NCI-H345 treated with DMSO at 0.1 percent for 48 hours (cell line): Measurements from ENCODE around the gene MT1F.
"Not testable (repeated sequence)": the region's sequence is repeated elsewhere in the genome, so short reads cannot be mapped to it uniquely, and the experiment has no call there.

Source experiments
- DNase-seq: peaks from one replicate; lab custom pipeline; 2025; ENCODE audit not compliant: unreplicated experiment; lab: John Stamatoyannopoulos, UW

Gene MT1F

GRCh38 chr16:56657555-56658326, at the start of gene MT1F:
Gene MT1F (plus strand): TSS chr16:56657959. CDS start chr16:56658059, 100 bp downstream.
- peak; percentile 7 for DNase-seq

DNA sequence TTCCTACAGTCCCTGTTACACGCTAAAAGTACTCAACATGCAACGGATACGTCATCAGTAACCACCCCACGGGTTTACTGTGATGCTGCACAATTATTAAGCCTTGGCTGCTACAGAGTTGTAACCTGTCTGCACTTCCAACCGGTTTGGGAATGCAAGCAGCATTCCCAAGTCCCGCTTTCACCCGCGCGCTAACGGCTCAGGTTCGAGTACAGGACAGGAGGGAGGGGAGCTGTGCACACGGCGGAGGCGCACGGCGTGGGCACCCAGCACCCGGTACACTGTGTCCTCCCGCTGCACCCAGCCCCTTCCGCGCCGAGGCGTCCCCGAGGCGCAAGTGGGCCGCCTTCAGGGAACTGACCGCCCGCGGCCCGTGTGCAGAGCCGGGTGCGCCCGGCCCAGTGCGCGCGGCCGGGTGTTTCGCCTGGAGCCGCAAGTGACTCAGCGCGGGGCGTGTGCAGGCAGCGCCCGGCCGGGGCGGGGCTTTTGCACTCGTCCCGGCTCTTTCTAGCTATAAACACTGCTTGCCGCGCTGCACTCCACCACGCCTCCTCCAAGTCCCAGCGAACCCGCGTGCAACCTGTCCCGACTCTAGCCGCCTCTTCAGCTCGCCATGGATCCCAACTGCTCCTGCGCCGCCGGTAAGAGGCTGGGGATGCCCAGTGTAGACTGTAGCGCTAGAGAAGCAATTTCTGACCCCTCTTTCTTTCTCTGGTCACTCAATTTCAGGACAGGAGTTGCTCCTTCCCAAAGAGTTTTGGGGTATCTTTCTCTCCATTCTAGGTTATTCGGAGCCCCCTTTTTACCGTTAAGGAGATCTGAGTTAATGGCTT, 49.5 kb upstream of the MT1F start, which contains the start of gene MT2A:
TSS of gene MT2A (plus strand) at position 542 of the 833 bp plus-strand sequence. CDS start at position 614, 72 bp downstream.
- peak; percentile 84 for DNase-seq

GRCh38 chr16:56608876-56609462, 48.8 kb upstream of the MT1F start:
- DNase-seq, result no peak

DNA sequence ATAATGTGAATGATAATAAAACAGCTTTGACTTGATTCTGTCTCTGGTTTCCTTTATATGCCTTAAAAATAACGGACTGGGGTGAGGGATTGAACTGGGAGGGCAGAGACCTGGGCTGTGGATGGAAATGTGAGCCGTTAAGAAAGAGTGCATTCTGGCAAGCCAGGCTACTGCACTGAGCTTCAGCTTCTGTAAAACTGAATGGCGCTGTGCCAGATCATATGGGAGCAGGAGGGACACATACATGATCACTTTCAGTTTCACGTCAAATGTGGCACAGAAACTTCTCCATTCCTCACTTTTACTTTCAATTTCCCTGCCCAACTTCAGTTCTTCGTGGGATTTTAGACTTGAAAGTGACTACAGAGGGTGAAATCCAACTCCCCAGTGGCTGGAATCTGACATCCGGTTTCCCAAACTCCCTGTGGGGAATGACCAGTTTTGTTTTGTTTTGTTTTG, 48.3 kb upstream of the MT1F start:
- no peak for DNase-seq

GRCh38 chr16:56610017-56610608, 47.6 kb upstream of the MT1F start:
- DNase-seq, result no peak

DNA sequence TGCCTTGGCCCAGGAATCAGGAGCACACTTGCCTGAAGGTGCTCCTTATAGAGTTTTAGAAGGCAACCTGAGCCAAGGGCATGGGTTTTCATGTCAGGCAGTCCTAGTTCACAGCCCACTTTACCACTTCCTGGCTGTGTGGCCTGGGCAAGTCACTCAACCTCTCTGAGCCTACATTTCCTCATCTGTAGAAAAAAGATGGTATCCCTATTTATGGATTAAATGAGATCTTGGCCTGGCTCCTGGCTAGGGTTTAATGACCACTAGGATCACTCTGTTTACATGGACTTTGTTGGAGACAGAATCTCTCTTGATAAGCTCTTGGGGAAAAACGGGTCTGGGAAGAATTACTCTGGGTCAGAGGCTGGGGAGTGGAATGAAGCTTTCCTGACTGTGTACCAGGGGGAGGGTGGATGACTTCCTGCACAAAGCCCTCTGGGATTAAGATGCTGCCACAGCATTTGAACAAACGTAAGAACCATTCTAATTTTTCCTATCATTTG, 47.1 kb upstream of the MT1F start:
- DNase-seq, result no peak

DNA sequence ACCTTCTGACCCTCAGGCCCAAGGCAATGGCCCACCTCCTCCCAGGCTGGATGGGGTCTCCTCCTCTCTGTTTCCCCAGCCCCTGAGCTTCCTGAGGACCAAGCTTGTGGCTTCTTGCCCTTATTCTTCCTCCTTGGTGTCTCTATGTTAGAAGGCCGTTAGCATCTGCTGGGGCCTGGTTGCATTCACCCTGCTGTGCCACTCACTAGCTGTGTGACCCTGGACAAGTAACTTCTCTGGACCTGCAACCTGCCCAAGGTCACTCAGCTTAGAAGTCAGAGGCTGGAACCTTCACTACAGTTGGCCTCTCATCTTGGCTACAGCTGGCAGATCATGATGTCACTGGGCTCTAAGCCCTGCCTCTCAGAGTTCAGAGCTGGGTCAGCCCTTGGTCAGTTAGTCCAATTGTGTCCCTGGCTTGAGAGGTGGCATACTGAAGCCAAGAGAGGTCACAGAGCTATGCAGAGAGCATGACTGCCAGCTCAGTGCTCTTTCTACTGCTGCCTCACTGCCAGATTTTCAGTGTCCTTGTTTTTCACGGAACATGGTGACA, 46.4 kb upstream of the MT1F start:
- DNase-seq, result no peak

DNA sequence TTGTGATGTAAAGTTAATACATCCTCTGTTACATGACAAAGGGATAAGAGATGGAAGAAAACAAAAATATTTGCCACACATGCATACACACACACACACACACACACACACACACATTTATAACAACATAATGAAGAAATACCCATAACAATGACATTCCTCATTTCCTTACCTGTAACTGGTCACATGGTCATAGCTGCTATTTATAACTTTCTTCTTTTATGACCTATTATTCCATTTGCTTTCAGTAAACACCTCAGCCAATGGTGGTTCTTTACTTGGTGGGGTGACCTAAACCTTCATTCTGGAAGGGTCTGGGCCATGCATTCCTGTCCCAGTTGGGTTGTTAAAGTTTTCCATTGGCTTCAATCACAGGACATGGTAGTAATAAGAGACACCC, 44.1 kb upstream of the MT1F start:
- DNase-seq, result no peak

- no peak for DNase-seq
These were observed 43.2 kb upstream of the MT1F start for GRCh38 chr16:56614549-56614991.

- DNase-seq, result no peak
These were observed 42.4 kb upstream of the MT1F start for GRCh38 chr16:56615353-56615752.

GRCh38 chr16:56616608-56617211, 41.0 kb upstream of the MT1F start:
- no peak for DNase-seq

DNA sequence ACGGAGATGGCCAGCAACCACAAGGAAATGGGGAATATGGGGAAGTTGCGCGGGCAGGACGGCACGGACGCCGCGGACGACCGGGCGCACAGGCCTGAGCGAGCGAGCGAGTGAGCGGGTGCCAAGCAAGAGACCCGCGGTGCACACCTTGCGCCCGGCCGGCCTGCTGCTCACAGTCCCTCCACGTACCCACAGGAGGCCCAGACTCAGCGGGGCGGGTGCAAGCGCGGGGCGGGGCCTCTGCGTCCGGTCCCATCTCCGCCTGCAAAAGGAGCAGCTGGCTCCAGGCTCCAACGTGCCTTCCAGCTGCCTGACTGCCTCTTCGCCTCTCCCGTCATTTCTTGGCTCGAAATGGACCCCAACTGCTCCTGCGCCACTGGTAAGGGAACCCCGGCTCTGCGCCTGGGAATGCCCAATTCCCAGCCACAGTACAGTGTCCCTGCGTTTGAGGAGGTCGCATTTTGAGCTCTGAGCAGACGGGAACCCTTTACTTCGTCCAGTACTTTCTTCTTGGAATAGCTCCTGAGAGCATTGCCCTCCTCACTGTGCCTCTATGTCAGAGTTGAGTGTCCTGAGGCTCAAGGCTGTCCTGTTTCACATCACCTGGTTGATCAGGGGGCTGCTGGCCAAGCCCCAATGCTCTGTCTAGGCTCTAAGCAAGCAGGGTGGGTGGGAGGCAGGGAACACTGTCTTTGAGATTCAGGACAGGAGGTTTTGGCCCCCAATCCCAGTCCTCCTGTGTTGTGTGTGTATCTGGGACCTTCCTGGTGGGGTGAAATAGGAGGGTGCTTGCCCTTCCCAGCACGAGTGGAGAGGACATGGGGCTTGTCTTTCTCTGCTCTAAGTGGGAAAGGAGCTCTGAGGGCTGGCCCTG, 40.3 kb upstream of the MT1F start:
- DNase-seq, result no peak

GRCh38 chr16:56618138-56618537, 39.6 kb upstream of the MT1F start:
- no peak for DNase-seq

- DNase-seq, result no peak
These were observed 37.3 kb upstream of the MT1F start for GRCh38 chr16:56620339-56620897.

DNA sequence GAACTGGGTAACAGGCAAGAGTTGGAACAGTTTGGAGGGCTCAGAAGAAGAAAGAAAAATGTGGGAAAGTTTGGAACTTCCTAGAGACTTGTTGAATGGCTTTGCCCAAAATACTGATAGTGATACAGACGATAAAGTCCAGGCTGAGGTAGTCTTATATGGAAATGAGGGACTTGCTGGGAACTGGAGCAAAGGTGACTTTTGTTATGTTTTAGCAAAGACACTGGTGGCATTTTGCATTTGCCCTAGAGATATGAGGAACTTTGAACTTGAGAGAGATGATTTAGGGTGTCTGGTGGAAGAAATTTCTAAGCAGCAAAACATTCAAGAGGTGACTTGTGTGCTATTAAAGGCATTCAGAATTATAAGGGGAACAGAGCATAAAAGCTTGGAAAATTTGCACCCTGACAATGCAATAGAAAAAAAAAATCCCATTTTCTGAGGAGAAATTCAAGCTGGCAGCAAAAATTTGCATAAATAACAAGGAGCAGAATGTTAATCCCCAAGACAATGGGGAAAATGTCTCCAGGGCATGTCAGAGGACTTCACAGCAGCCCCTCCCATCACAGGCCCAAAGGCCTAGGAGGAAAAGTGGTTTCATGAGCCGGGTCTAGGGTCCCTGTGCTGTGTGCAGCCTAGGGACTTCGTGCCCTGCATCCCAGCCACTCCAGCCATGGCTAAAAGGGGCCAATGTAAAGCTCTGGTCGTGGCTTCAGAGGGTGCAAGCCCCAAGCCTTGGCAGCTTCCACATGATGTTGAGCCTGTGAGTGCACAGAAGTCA, 35.9 kb upstream of the MT1F start:
- DNase-seq, result not testable (repeated sequence)

DNA sequence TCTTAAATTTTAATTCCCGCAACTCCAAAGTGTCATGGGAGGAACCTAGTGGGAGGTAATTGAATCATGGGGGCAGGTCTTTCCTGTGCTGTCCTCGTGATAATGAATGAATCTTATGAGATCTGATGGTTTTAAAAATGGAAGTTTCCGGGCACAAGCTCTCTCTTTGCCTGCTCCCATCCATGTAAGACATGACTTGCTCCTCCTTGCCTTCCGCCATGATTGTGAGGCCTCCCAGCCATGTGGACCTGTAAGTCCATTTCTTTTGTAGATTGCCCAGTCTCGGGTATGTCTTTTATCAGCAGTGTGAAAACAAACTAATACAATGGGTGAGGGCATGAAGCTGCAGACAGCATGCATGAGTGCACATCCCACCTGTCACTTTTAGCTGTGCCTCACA, 34.6 kb upstream of the MT1F start:
- DNase-seq, result not testable (repeated sequence)

GRCh38 chr16:56623637-56624036, 34.1 kb upstream of the MT1F start:
- no peak for DNase-seq
